Parathyroid adenoma (tissue), 2 donors: ENCODE results near the gene HDAC4.

Source experiments
- H2AFZ ChIP-seq: fragments of 300-600 bp; sonication (generic); one replicate; pipeline ENCODE4 v1.7.0; 2017; ENCODE audit warnings: antibody characterized with exemption, mild to moderate bottlenecking
- H3K27ac ChIP-seq: fragments of 300-600 bp; sonication (generic); one replicate; pipeline ENCODE4 v1.7.0; 2017
- H3K27me3 ChIP-seq: fragments of 300-600 bp; sonication (generic); one replicate; pipeline ENCODE4 v1.7.0; 2017; ENCODE audit warnings: low read length; ENCODE audit not compliant: control insufficient read depth, insufficient read depth
- H3K36me3 ChIP-seq: fragments of 300-600 bp; sonication (generic); one replicate; pipeline ENCODE4 v1.7.0; 2017; ENCODE audit warnings: low read length; ENCODE audit not compliant: control insufficient read depth, insufficient read depth
- H3K4me1 ChIP-seq: fragments of 300-600 bp; sonication (generic); one replicate; pipeline ENCODE4 v1.7.0; 2017; ENCODE audit warnings: control low read depth
- H3K4me2 ChIP-seq: fragments of 300-600 bp; sonication (generic); one replicate; pipeline ENCODE4 v1.7.0; 2017; ENCODE audit warnings: low read length
- H3K4me3 ChIP-seq: fragments of 300-600 bp; sonication (generic); one replicate; pipeline ENCODE4 v1.7.0; 2017; ENCODE audit warnings: low read depth, low read length
- H3K79me2 ChIP-seq: fragments of 300-600 bp; sonication (generic); one replicate; pipeline ENCODE4 v1.7.0; 2017; ENCODE audit warnings: control low read depth
- H3K9ac ChIP-seq: fragments of 300-600 bp; sonication (generic); one replicate; pipeline ENCODE4 v1.7.0; 2017; ENCODE audit warnings: mild to moderate bottlenecking
- H3K9me3 ChIP-seq: fragments of 300-600 bp; sonication (generic); one replicate; pipeline ENCODE4 v1.7.0; 2017; ENCODE audit warnings: low read length; ENCODE audit not compliant: control insufficient read depth
- CTCF ChIP-seq: fragments of 300-600 bp; sonication (generic); IDR thresholded peaks from one replicate; pipeline ENCODE4 v1.7.0; 2017; ENCODE audit warnings: antibody characterized with exemption, mild to moderate bottlenecking
- donor health status: primary hyperparathyroidism.

HDAC4 gene

GRCh38 chr2:239227661-239228371, 173.0 kb downstream of the HDAC4 start:
- Histone ChIP-seq H3K36me3 (no peaks in the 10 kb centered on the region), H3K9ac (no peak overlapping the region), H3K4me3 (no peak overlapping the region), H3K9me3 (no peaks in the 10 kb centered on the region), H2AFZ (no peak overlapping the region), H3K27ac (no peak overlapping the region), H3K4me1 (peaks cover 11% of the 10 kb centered on the region), H3K79me2 (peaks cover 9% of the 10 kb centered on the region), H3K4me2 (no peak overlapping the region), H3K27me3 (no peaks in the 10 kb centered on the region)
- no peak for TF ChIP-seq CTCF

GRCh38 chr2:239226677-239227581, 173.9 kb downstream of the HDAC4 start:
- H3K4me2 ChIP-seq = no peak overlapping the region
- H3K4me3 ChIP-seq = no peak overlapping the region
- no peaks in the 10 kb centered on the region for H3K27me3 ChIP-seq
- no peak overlapping the region for H3K27ac ChIP-seq
- H3K79me2 ChIP-seq = peaks cover 11% of the 10 kb centered on the region
- H3K9ac ChIP-seq = no peak overlapping the region
- H2AFZ ChIP-seq = no peak overlapping the region
- H3K4me1 ChIP-seq = peaks cover 11% of the 10 kb centered on the region
- no peaks in the 10 kb centered on the region for H3K36me3 ChIP-seq
- H3K9me3 ChIP-seq = no peaks in the 10 kb centered on the region
- TF ChIP-seq CTCF = no peak

GRCh38 chr2:239225871-239226561, 174.8 kb downstream of the HDAC4 start:
- H3K27ac ChIP-seq = no peak overlapping the region
- no peak for TF ChIP-seq CTCF
- peaks cover 11% of the 10 kb centered on the region for H3K4me1 ChIP-seq
- H3K9me3 ChIP-seq = no peaks in the 10 kb centered on the region
- no peaks in the 10 kb centered on the region for H3K36me3 ChIP-seq
- no peak overlapping the region for H2AFZ ChIP-seq
- H3K4me3 ChIP-seq = no peak overlapping the region
- no peak overlapping the region for H3K9ac ChIP-seq
- no peaks in the 10 kb centered on the region for H3K27me3 ChIP-seq
- no peak overlapping the region for H3K4me2 ChIP-seq
- H3K79me2 ChIP-seq = peaks cover 15% of the 10 kb centered on the region

- no peak overlapping the region for H3K27ac ChIP-seq
- no peak overlapping the region for H3K4me2 ChIP-seq
- TF ChIP-seq CTCF = no peak
- no peak overlapping the region for H3K4me3 ChIP-seq
- no peak overlapping the region for H2AFZ ChIP-seq
- peaks cover 18% of the 10 kb centered on the region for H3K79me2 ChIP-seq
- H3K4me1 ChIP-seq = peaks cover 11% of the 10 kb centered on the region
- H3K9me3 ChIP-seq = no peaks in the 10 kb centered on the region
- no peaks in the 10 kb centered on the region for H3K36me3 ChIP-seq
- H3K9ac ChIP-seq = no peak overlapping the region
- no peaks in the 10 kb centered on the region for H3K27me3 ChIP-seq
These were observed 175.4 kb downstream of the HDAC4 start for GRCh38 chr2:239225371-239225851.
